MCF 10A (cell line): ENCODE data around the gene GPSM1. TPM values are rescaled to one million over a fixed set of nuclear protein-coding genes. Genes with fewer than 3 reads are reported as not detected.

Experiments
- BruUV-seq: library from RNA; stranded (reverse); fragments of 400-500 nt; replicated peaks from 2 replicates; lab custom pipeline; 2021; lab: Mats Ljungman, UMichigan
- CTCF ChIA-PET: fragments of 300-600 bp; sonication (Branson Sonifier 250); formaldehyde crosslinking; extraction: SDS; loops from one replicate; lab custom pipeline; 2021; ENCODE audit warnings: antibody characterized with exemption, inconsistent platforms; lab: Yijun Ruan, JAX
- POLR2A ChIA-PET: fragments of 300-600, 350-650 bp; sonication (Branson Sonifier 250); formaldehyde crosslinking; extraction: SDS; loops from one replicate; lab custom pipeline; 2020; ENCODE audit warnings: antibody characterized with exemption, inconsistent platforms; lab: Yijun Ruan, JAX
- DNase-seq: peaks from one replicate; pipeline ENCODE4 v3.0.0-alpha.2; 2018; ENCODE audit not compliant: unreplicated experiment
- H3K27ac Mint-ChIP-seq: one replicate; pipeline ENCODE4 v1.8.0; 2022; ENCODE audit warnings: mild to moderate bottlenecking, low read depth, mixed read lengths; ENCODE audit not compliant: unreplicated experiment
- H3K27me3 Mint-ChIP-seq: one replicate; pipeline ENCODE4 v1.8.0; 2022; ENCODE audit warnings: mixed read lengths; ENCODE audit not compliant: insufficient read depth, unreplicated experiment
- H3K36me3 Mint-ChIP-seq: one replicate; pipeline ENCODE4 v1.8.0; 2022; ENCODE audit warnings: mild to moderate bottlenecking, moderate library complexity, mixed read lengths; ENCODE audit not compliant: insufficient read depth, unreplicated experiment
- H3K4me1 Mint-ChIP-seq: one replicate; pipeline ENCODE4 v1.8.0; 2022; ENCODE audit warnings: mixed read lengths; ENCODE audit not compliant: insufficient read depth, unreplicated experiment
- H3K4me3 Mint-ChIP-seq: one replicate; pipeline ENCODE4 v1.8.0; 2022; ENCODE audit warnings: mild to moderate bottlenecking, moderate library complexity, mixed read lengths; ENCODE audit not compliant: unreplicated experiment
- H3K9me3 Mint-ChIP-seq: one replicate; pipeline ENCODE4 v1.8.0; 2022; ENCODE audit warnings: mixed read lengths; ENCODE audit not compliant: unreplicated experiment
- intact Hi-C: fragments of 100-400 bp; cut with micrococcal nuclease; formaldehyde crosslinking; loops from 2 replicates; pipeline ENCODE4 v1.14.1; 2022
- total RNA-seq: library from RNA; stranded (reverse); gene quantifications from 2 replicates; pipeline ENCODE4 v1.2.3, GENCODE V29; 2022
- TF ChIP-seq, protein P1 (sequence below): fragments of 200-600 bp; IDR thresholded peaks from one replicate; pipeline ENCODE4 v1.8.0; 2022; ENCODE audit warnings: antibody characterized with exemption, mild to moderate bottlenecking; ENCODE audit not compliant: unreplicated experiment

Gene GPSM1
- total RNA-seq, 1 experiment from 2014 or later: 15.5 TPM

GRCh38 chr9:136331030-136331429 is 3.7 kb downstream of the GPSM1 start:
- Mint-ChIP-seq H3K4me3 (no peak overlapping the region), H3K9me3 (no peaks in the 10 kb centered on the region), H3K27me3 (no peaks in the 10 kb centered on the region), H3K27ac (no peak overlapping the region), H3K4me1 (no peaks in the 10 kb centered on the region), H3K36me3 (peaks cover 5% of the 10 kb centered on the region)
- ChIA-PET CTCF (interaction anchor here (0.6 to 1.0 kb wide), 2 partner anchors 157 to 291 kb away, joined by 3 read pairs; no protein-coding TSS in a partner anchor), POLR2A (no interaction called here)
- no TSS peak for BruUV-seq
- intact Hi-C loops: no loop called here
- DNase-seq: no peak
- TF ChIP-seq, protein P1, sequence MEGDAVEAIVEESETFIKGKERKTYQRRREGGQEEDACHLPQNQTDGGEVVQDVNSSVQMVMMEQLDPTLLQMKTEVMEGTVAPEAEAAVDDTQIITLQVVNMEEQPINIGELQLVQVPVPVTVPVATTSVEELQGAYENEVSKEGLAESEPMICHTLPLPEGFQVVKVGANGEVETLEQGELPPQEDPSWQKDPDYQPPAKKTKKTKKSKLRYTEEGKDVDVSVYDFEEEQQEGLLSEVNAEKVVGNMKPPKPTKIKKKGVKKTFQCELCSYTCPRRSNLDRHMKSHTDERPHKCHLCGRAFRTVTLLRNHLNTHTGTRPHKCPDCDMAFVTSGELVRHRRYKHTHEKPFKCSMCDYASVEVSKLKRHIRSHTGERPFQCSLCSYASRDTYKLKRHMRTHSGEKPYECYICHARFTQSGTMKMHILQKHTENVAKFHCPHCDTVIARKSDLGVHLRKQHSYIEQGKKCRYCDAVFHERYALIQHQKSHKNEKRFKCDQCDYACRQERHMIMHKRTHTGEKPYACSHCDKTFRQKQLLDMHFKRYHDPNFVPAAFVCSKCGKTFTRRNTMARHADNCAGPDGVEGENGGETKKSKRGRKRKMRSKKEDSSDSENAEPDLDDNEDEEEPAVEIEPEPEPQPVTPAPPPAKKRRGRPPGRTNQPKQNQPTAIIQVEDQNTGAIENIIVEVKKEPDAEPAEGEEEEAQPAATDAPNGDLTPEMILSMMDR: no peak

DNA sequence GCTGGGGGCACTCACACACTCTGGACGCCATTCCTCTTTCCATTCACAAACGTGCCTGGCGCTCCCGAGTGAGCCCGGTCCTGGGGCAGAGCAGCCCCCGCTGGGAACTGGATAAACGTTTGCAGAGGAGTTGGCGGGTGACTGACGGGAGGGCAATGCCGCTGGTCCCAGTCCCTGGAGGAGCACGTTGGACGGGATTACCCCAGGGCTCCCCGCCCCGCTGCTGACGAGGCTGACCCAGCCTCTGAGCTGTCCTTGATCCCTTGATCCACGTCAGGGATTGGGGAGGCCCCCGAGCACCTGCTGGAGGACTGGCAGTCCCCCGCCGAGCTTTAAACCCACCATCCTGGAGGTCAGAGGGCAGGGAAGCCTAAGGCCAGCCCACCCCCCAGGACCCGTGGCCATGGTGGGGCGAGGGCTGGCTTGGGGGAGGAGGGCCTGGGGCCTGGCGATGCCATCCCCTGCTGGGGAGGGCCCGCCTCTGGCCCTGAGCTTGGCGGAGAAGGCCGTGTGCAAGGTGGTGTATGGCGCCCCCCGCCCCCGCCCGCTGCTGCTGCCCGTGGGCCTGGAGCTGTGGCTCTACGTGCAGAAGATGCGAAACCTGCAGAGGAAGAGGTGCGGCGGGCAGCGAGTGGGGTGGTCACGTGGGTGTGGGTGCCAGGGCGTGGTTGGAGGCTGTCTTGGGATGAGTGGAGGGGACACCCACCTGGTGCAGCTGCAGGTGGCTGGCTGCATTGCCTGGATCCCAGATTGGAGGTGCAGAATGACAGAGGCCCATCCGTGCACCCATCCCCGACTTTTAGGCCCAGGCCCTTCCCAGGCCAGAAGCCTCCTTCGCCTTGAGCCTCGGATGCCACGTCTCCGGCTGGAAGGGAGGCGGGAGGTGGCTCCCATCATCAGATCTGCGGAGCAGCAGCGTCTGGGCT is 4.5 kb downstream of the GPSM1 start:
- BruUV-seq: no TSS peak
- H3K4me3 Mint-ChIP-seq: no peak overlapping the region
- intact Hi-C loops: no loop called here

GRCh38 chr9:136332482-136332983 is 5.2 kb downstream of the GPSM1 start:
- H3K27me3 Mint-ChIP-seq: no peaks in the 10 kb centered on the region
- H3K4me3 Mint-ChIP-seq: no peak overlapping the region
- TF ChIP-seq, protein P1: no peak
- no peaks in the 10 kb centered on the region for H3K9me3 Mint-ChIP-seq
- POLR2A ChIA-PET: no interaction called here
- no peak for DNase-seq
- H3K27ac Mint-ChIP-seq: no peak overlapping the region
- no peaks in the 10 kb centered on the region for H3K4me1 Mint-ChIP-seq
- peaks cover 5% of the 10 kb centered on the region for H3K36me3 Mint-ChIP-seq
- intact Hi-C loops: no loop called here
- CTCF ChIA-PET: no interaction called here
- no TSS peak for BruUV-seq

More for the DNA sequence above, 4.5 kb downstream of the GPSM1 start:
- no peak overlapping the region for H3K27ac Mint-ChIP-seq
- no peaks in the 10 kb centered on the region for H3K4me1 Mint-ChIP-seq
- ChIA-PET POLR2A (no interaction called here), CTCF (interaction anchor here (0.6 to 1.0 kb wide), 2 partner anchors 156 to 291 kb away, joined by 3 read pairs; no protein-coding TSS in a partner anchor)
- no peaks in the 10 kb centered on the region for H3K27me3 Mint-ChIP-seq
- no peaks in the 10 kb centered on the region for H3K9me3 Mint-ChIP-seq
- H3K36me3 Mint-ChIP-seq: peaks cover 5% of the 10 kb centered on the region
- TF ChIP-seq, protein P1: no peak
- no peak for DNase-seq

DNA sequence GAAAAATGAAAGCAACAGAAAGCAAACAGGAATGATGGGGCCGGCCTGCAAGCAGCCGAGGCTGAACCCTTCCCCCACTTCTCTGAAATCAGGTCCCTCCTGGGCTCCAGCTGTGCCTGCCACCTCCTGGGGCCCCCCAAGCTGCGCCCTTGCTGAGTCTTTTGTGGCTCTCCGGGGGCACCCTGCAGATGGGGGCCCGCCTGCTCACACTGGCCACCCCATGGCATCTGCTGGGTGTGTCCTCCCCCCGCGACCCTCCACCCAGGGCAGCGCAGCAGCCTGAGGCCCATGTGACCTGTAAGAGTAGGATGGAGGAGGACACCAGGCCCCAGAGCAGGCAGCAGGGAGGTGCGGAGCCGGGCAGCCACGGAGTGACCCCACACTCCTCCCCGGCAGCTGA is 5.7 kb downstream of the GPSM1 start:
- intact Hi-C loops: no loop called here
- Mint-ChIP-seq H3K27ac (no peak overlapping the region), H3K27me3 (no peaks in the 10 kb centered on the region), H3K4me3 (no peak overlapping the region), H3K36me3 (peaks cover 5% of the 10 kb centered on the region), H3K9me3 (no peaks in the 10 kb centered on the region), H3K4me1 (no peaks in the 10 kb centered on the region)
- ChIA-PET POLR2A (interaction anchor here (0.7 kb wide), 1 partner anchor 554 kb away, joined by 3 read pairs; no protein-coding TSS in a partner anchor), CTCF (interaction anchor here (0.7 kb wide), 1 partner anchor 344 kb away, joined by 3 read pairs; no protein-coding TSS in a partner anchor)
- no TSS peak for BruUV-seq
- TF ChIP-seq, protein P1: no peak
- DNase-seq: no peak
